Esophagus muscularis mucosa (tissue), 3 donors: ENCODE measurements around the gene PRXL2B.

ENCODE experiments used
- EP300 ChIP-seq: sonication (generic); formaldehyde crosslinking; IDR thresholded peaks from one replicate; pipeline ENCODE4 v1.6.1; 2017; ENCODE audit warnings: antibody characterized with exemption
- TF ChIP-seq, protein P1 (sequence below), 3 experiments: fragments of 200-600 bp in 2 of 3; fragments of 450-650 bp in 1 of 3; sonication (generic) in 2 of 3; IDR thresholded peaks; one replicate each; pipeline ENCODE4 v1.5.1; 2017 to 2019; ENCODE audit warnings: antibody characterized with exemption in 3 of 3, mild to moderate bottlenecking in 2 of 3, moderate library complexity in 1 of 3

DNA sequence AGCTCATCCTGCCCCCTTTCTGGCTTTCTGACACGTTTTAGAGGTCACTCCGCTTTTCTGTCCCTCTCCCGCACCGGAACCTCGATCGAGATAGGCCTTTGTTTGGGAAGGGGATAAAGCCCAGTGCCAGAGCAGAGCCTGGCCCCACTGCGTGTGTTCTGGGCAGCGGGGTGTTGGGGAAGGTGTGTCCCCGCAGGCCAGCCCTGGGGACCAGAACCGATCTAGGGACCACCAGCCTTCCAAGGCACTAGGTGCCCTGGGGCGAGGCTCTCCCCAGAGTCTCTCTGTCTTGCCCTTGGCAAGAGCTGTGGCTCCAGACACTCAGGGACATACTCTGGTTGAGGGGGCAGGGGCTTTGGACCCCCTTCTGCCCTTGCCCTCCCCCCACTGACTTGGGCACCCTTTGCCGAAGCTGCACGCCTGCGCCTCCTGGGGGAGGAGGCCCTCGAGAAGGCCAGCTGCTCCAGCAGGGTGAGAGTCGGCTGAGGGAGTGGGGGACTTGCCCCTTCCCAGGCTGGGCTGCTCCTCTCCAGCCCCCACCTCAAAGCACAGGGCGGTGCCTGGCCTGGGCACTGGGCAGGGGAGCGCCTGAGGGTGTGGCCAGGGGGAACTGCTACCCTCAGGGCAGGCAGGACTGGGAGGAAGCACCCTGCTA is 16.4 kb downstream of the PRXL2B start:
- TF ChIP-seq, protein P1, sequence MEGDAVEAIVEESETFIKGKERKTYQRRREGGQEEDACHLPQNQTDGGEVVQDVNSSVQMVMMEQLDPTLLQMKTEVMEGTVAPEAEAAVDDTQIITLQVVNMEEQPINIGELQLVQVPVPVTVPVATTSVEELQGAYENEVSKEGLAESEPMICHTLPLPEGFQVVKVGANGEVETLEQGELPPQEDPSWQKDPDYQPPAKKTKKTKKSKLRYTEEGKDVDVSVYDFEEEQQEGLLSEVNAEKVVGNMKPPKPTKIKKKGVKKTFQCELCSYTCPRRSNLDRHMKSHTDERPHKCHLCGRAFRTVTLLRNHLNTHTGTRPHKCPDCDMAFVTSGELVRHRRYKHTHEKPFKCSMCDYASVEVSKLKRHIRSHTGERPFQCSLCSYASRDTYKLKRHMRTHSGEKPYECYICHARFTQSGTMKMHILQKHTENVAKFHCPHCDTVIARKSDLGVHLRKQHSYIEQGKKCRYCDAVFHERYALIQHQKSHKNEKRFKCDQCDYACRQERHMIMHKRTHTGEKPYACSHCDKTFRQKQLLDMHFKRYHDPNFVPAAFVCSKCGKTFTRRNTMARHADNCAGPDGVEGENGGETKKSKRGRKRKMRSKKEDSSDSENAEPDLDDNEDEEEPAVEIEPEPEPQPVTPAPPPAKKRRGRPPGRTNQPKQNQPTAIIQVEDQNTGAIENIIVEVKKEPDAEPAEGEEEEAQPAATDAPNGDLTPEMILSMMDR (IDR thresholded peaks at IDR 0.05) = no peak
- no peak for TF ChIP-seq EP300
